H9 (cell line): ENCODE data around the gene PAM. TPM values are rescaled to one million over a fixed set of nuclear protein-coding genes. Genes with fewer than 3 reads are reported as not detected.

ENCODE experiments used
- DNase-seq: peaks from one replicate; pipeline ENCODE4 v3.0.0-alpha.2; 2017
- H2AFZ ChIP-seq: one replicate; pipeline ENCODE4 v1.6.1; 2013; ENCODE audit warnings: mild to moderate bottlenecking, low read length, control low read depth, moderate library complexity
- H2AK5ac ChIP-seq: 2 replicates; pipeline ENCODE4 v1.6.1; 2013; ENCODE audit warnings: low read length, control low read depth, mixed read lengths; ENCODE audit not compliant: insufficient read length
- H2BK120ac ChIP-seq: one replicate; pipeline ENCODE4 v1.6.1; 2013; ENCODE audit warnings: low read depth, mild to moderate bottlenecking, low read length, control low read depth, inconsistent platforms; ENCODE audit not compliant: poor library complexity, severe bottlenecking
- H2BK12ac ChIP-seq: 2 replicates; pipeline ENCODE4 v1.6.1; 2013; ENCODE audit warnings: low read length, control low read depth, mixed read lengths, low read depth; ENCODE audit not compliant: insufficient read length
- H2BK15ac ChIP-seq: 2 replicates; pipeline ENCODE4 v1.6.1; 2013; ENCODE audit warnings: low read depth, low read length, control low read depth
- H2BK20ac ChIP-seq: one replicate; pipeline ENCODE4 v1.6.1; 2013; ENCODE audit warnings: low read depth, mild to moderate bottlenecking, low read length, control low read depth, inconsistent platforms; ENCODE audit not compliant: poor library complexity, severe bottlenecking
- H2BK5ac ChIP-seq: 2 replicates; pipeline ENCODE4 v1.6.1; 2013; ENCODE audit warnings: low read length, control low read depth, mixed read lengths; ENCODE audit not compliant: insufficient read length
- H3K14ac ChIP-seq: 2 replicates; pipeline ENCODE4 v1.6.1; 2013; ENCODE audit warnings: low read length, control low read depth; ENCODE audit not compliant: insufficient read depth
- H3K18ac ChIP-seq: 2 replicates; pipeline ENCODE4 v1.6.1; 2013; ENCODE audit warnings: low read depth, mild to moderate bottlenecking, mixed read lengths, low read length, control low read depth; ENCODE audit not compliant: insufficient read length
- H3K23ac ChIP-seq: 2 replicates; pipeline ENCODE4 v1.6.1; 2013; ENCODE audit warnings: low read length, control low read depth, mixed read lengths, low read depth; ENCODE audit not compliant: insufficient read length
- H3K23me2 ChIP-seq: 2 replicates; pipeline ENCODE4 v1.6.1; 2013; ENCODE audit warnings: low read depth, mild to moderate bottlenecking, mixed read lengths, low read length, control low read depth; ENCODE audit not compliant: insufficient read length, poor library complexity, severe bottlenecking
- H3K27ac ChIP-seq: 2 replicates; pipeline ENCODE4 v1.5.1; 2013; ENCODE audit warnings: low read length, control low read depth, mixed read lengths, low read depth; ENCODE audit not compliant: insufficient read length
- H3K27me3 ChIP-seq: 2 replicates; pipeline ENCODE4 v1.6.1; 2013; ENCODE audit warnings: low read length, control low read depth, inconsistent platforms; ENCODE audit not compliant: insufficient read depth
- H3K4ac ChIP-seq: 2 replicates; pipeline ENCODE4 v1.6.1; 2013; ENCODE audit warnings: low read depth, mild to moderate bottlenecking, control low read depth, inconsistent platforms, low read length, moderate library complexity
- H3K4me1 ChIP-seq: 2 replicates; pipeline ENCODE4 v1.6.1; 2013; ENCODE audit warnings: low read length, control low read depth, inconsistent platforms; ENCODE audit not compliant: insufficient read depth
- H3K4me2 ChIP-seq: 2 replicates; pipeline ENCODE4 v1.6.1; 2013; ENCODE audit warnings: low read length, control low read depth, mixed read lengths; ENCODE audit not compliant: insufficient read length, insufficient read depth
- H3K56ac ChIP-seq: 2 replicates; pipeline ENCODE4 v1.6.1; 2013; ENCODE audit warnings: low read depth, mild to moderate bottlenecking, mixed read lengths, low read length, control low read depth; ENCODE audit not compliant: insufficient read length
- H3K79me1 ChIP-seq: 2 replicates; pipeline ENCODE4 v1.6.1; 2013; ENCODE audit warnings: low read depth, mild to moderate bottlenecking, moderate library complexity, low read length, control low read depth, inconsistent platforms; ENCODE audit not compliant: insufficient read depth, poor library complexity, severe bottlenecking
- H3K79me2 ChIP-seq: 2 replicates; pipeline ENCODE4 v1.6.1; 2013; ENCODE audit warnings: low read length, control low read depth, inconsistent platforms; ENCODE audit not compliant: insufficient read depth
- H3K9ac ChIP-seq: 2 replicates; pipeline ENCODE4 v1.6.1; 2013; ENCODE audit warnings: low read length, control low read depth, mixed read lengths; ENCODE audit not compliant: insufficient read length; ENCODE audit errors: extremely low read depth
- H3K9me3 ChIP-seq: one replicate; pipeline ENCODE4 v1.6.1; 2013; ENCODE audit warnings: low read depth, low read length, inconsistent platforms; ENCODE audit not compliant: control insufficient read depth
- H3T11ph ChIP-seq: one replicate; pipeline ENCODE4 v1.6.1; 2013; ENCODE audit warnings: mild to moderate bottlenecking, low read length, control low read depth, inconsistent platforms
- H4K20me1 ChIP-seq: one replicate; pipeline ENCODE4 v1.6.1; 2013; ENCODE audit not compliant: control insufficient read depth, insufficient read length, insufficient read depth
- H4K5ac ChIP-seq: 2 replicates; pipeline ENCODE4 v1.6.1; 2013; ENCODE audit warnings: low read depth, mild to moderate bottlenecking, mixed read lengths, low read length, control low read depth; ENCODE audit not compliant: insufficient read length
- H4K8ac ChIP-seq: replicated peaks from 2 replicates; pipeline ENCODE4 v1.6.1; 2013; ENCODE audit warnings: low read length, control low read depth, mixed read lengths, low read depth; ENCODE audit not compliant: insufficient read length
- H4K91ac ChIP-seq: 2 replicates; pipeline ENCODE4 v1.6.1; 2013; ENCODE audit warnings: low read depth, mild to moderate bottlenecking, moderate library complexity, mixed read lengths, low read length, control low read depth; ENCODE audit not compliant: insufficient read length
- H3K27ac Mint-ChIP-seq, 3 experiments: 2 replicates in 2 of 3; 3 replicates in 1 of 3; pipeline ENCODE4 v1.8.0; 2020 to 2021; ENCODE audit warnings: mixed read lengths in 3 of 3, mild to moderate bottlenecking in 1 of 3, moderate library complexity in 1 of 3
- H3K27me3 Mint-ChIP-seq: 2 replicates; pipeline ENCODE4 v1.8.0; 2021; ENCODE audit warnings: low read depth, mild to moderate bottlenecking, moderate library complexity, mixed read lengths
- H3K36me3 Mint-ChIP-seq, 3 experiments: 2 replicates in 2 of 3; 3 replicates in 1 of 3; pipeline ENCODE4 v1.8.0; 2020 to 2021; ENCODE audit warnings: low read depth in 3 of 3, mixed read lengths in 3 of 3; ENCODE audit not compliant: insufficient read depth in 1 of 3
- H3K4me1 Mint-ChIP-seq, 2 experiments: 2 replicates each; pipeline ENCODE4 v1.8.0; 2020; ENCODE audit warnings: mixed read lengths in 2 of 2
- H3K4me3 Mint-ChIP-seq, 2 experiments: 2 replicates in 1 of 2; 3 replicates in 1 of 2; pipeline ENCODE4 v1.8.0; 2020 to 2021; ENCODE audit warnings: mild to moderate bottlenecking in 2 of 2, mixed read lengths in 2 of 2, moderate library complexity in 1 of 2
- H3K9me3 Mint-ChIP-seq, 2 experiments: 2 replicates in 1 of 2; 3 replicates in 1 of 2; pipeline ENCODE4 v1.8.0; 2020; ENCODE audit warnings: mild to moderate bottlenecking in 2 of 2, mixed read lengths in 2 of 2, moderate library complexity in 1 of 2
- total RNA-seq: library from RNA; stranded (reverse); gene quantifications from 2 replicates; pipeline ENCODE4 v1.2.1, GENCODE V29; 2021
- TF ChIP-seq, protein P1 (sequence below): fragments of 200-600 bp; sonication (generic); conservative IDR thresholded peaks from 3 replicates; pipeline ENCODE4 v1.8.0; 2021; ENCODE audit warnings: antibody characterized with exemption, mild to moderate bottlenecking

PAM gene
- total RNA-seq, 1 experiment from 2014 or later = 31.5 TPM

DNA sequence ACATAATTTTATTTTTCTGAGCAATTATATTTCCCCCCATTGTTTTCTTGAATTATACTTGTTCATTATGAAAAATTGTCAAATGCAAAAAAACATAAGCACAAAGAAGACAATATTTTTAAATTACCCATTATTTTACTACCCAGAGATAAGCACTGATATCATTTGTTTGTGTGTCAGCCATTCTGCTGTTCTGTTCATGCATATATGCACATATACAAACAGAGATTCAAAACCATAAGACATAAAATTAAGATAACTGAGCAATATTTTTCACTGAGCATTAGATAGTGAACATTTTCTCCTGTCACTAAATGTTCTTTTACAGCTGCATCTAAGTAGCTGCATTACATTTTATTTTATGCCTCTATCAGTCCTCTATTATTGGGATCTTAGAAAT, 35.6 kb downstream of the PAM start:
- no peaks in the 10 kb centered on the region for H3K27me3 ChIP-seq
- H3K23me2 ChIP-seq = no peaks in the 10 kb centered on the region
- no peak overlapping the region for H2BK120ac ChIP-seq
- no peak overlapping the region for H3T11ph ChIP-seq
- Mint-ChIP-seq H3K4me1 (peaks cover 29 to 33% of the 10 kb centered on the region in 2 experiments), H3K36me3 (no peaks in the 10 kb centered on the region), H3K9me3 (no peaks in the 10 kb centered on the region), H3K27ac (no peak overlapping the region), H3K4me3 (no peak overlapping the region), H3K27me3 (no peaks in the 10 kb centered on the region)
- DNase-seq = no peak
- H3K4me1 ChIP-seq = no peaks in the 10 kb centered on the region; the same call in 1 of the 2 replicates
- H3K4me2 ChIP-seq = no peak overlapping the region
- no peak overlapping the region for H3K27ac ChIP-seq
- no peak overlapping the region for H2AK5ac ChIP-seq
- no peak overlapping the region for H3K18ac ChIP-seq
- TF ChIP-seq, protein P1, sequence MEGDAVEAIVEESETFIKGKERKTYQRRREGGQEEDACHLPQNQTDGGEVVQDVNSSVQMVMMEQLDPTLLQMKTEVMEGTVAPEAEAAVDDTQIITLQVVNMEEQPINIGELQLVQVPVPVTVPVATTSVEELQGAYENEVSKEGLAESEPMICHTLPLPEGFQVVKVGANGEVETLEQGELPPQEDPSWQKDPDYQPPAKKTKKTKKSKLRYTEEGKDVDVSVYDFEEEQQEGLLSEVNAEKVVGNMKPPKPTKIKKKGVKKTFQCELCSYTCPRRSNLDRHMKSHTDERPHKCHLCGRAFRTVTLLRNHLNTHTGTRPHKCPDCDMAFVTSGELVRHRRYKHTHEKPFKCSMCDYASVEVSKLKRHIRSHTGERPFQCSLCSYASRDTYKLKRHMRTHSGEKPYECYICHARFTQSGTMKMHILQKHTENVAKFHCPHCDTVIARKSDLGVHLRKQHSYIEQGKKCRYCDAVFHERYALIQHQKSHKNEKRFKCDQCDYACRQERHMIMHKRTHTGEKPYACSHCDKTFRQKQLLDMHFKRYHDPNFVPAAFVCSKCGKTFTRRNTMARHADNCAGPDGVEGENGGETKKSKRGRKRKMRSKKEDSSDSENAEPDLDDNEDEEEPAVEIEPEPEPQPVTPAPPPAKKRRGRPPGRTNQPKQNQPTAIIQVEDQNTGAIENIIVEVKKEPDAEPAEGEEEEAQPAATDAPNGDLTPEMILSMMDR = no peak
- H4K5ac ChIP-seq = no peak overlapping the region
- H2BK5ac ChIP-seq = no peak overlapping the region
- no peak overlapping the region for H3K14ac ChIP-seq
- no peak overlapping the region for H2AFZ ChIP-seq
- no peak overlapping the region for H3K4ac ChIP-seq
- H3K9ac ChIP-seq = no peak overlapping the region
- H2BK20ac ChIP-seq = no peak overlapping the region
- H3K9me3 ChIP-seq = no peaks in the 10 kb centered on the region
- no peak overlapping the region for H4K8ac ChIP-seq
- H3K79me2 ChIP-seq = no peaks in the 10 kb centered on the region; the same call in 1 of the 2 replicates
- H3K79me1 ChIP-seq = no peaks in the 10 kb centered on the region
- H4K20me1 ChIP-seq = no peaks in the 10 kb centered on the region
- H3K23ac ChIP-seq = no peak overlapping the region
- no peak overlapping the region for H3K56ac ChIP-seq
- no peak overlapping the region for H2BK12ac ChIP-seq
- no peak overlapping the region for H4K91ac ChIP-seq
- no peak overlapping the region for H2BK15ac ChIP-seq
